ENCODE data around the gene DOCK2.
"Not testable (repeated sequence)": the region's sequence is repeated elsewhere in the genome, so short reads cannot be mapped to it uniquely, and the experiment has no call there.

The DOCK2 gene

GRCh38 chr5:169717288-169717687 lies 80.2 kb downstream of the DOCK2 start:
- DNase-seq (ENCODE audit: low read depth in 2 of 2, low spot score in 1 of 2) = no peak

GRCh38 chr5:169719360-169720314 lies 82.6 kb downstream of the DOCK2 start:
- no peak for DNase-seq (ENCODE audit: low read depth in 2 of 2, low spot score in 1 of 2)

GRCh38 chr5:169721771-169722170 lies 84.7 kb downstream of the DOCK2 start:
- DNase-seq (ENCODE audit: low read depth in 2 of 2, low spot score in 1 of 2) = no peak

- no peak for DNase-seq (ENCODE audit: low read depth in 2 of 2, low spot score in 1 of 2)
These were observed 86.2 kb downstream of the DOCK2 start for GRCh38 chr5:169723103-169723831.

- no peak for DNase-seq (ENCODE audit: low read depth in 2 of 2, low spot score in 1 of 2)
These were observed 87.4 kb downstream of the DOCK2 start for GRCh38 chr5:169724303-169725087.

- DNase-seq (ENCODE audit: low read depth in 2 of 2, low spot score in 1 of 2) = not testable (repeated sequence)
These were observed 88.6 kb downstream of the DOCK2 start for GRCh38 chr5:169725665-169726064.

DNA sequence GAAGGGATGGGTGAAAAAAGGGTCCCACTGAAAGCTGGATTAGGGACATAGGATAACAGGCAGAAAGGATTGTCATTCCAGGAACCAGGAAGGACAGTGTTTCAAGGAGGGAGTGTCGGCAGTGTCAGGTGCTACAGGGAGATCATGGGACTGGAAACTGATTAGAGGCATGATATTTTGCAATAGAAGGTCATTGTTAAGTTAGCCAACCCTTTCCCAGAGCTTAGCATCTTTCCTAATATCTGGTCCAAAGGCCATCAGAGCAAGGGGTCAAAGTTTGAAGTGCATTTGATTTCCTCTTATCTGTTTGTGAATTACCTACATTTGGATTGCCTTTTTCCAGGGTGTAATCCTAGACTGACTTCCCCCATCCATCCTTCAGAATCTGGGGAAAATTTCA lies 91.3 kb downstream of the DOCK2 start:
- no peak for DNase-seq (ENCODE audit: low read depth in 2 of 2, low spot score in 1 of 2)

DNA sequence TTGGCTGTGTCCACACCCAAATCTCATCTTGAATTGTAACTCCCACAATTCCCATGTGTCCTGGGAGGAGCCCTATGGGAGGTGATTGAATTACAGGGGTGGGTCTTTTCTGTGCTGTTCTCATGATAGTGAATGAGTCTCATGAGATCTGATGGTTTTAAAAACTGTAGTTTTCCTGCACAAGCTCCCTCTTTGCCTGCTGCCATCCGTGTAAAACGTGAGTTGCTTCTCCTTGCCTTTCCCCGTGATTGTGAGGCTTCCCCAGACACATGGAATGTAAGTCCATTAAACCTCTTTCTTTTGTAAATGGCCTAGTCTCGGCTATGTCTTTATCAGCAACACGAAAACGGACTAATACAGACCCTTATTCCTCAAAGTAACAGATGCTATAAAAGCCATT lies 94.1 kb downstream of the DOCK2 start:
- no peak for DNase-seq (ENCODE audit: low read depth in 2 of 2, low spot score in 1 of 2)

DNA sequence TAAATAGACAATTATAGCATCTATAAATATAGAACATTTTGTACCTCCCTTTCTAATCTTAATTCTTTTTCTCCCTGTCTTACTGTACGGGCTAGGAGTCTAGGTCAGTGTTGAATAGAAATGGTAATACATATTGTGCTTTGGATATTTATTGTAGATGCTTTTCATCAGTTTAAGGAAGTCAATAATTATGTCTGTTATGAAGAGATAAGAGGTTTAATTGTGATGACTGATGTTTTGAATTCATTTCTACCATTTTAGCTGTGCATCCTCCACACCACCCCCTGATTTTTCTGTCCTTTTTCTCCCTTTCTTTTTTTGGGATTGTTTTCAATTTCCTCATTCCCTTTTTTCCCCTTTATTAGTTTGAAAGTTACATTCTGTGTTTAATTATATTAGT lies 95.8 kb downstream of the DOCK2 start:
- DNase-seq (ENCODE audit: low read depth in 2 of 2, low spot score in 1 of 2) = no peak

GRCh38 chr5:169735913-169736312 lies 98.8 kb downstream of the DOCK2 start:
- DNase-seq (ENCODE audit: low read depth in 2 of 2, low spot score in 1 of 2) = no peak

- no peak for DNase-seq (ENCODE audit: low read depth in 2 of 2, low spot score in 1 of 2)
These were observed 99.6 kb downstream of the DOCK2 start for GRCh38 chr5:169736653-169737052.

DNA sequence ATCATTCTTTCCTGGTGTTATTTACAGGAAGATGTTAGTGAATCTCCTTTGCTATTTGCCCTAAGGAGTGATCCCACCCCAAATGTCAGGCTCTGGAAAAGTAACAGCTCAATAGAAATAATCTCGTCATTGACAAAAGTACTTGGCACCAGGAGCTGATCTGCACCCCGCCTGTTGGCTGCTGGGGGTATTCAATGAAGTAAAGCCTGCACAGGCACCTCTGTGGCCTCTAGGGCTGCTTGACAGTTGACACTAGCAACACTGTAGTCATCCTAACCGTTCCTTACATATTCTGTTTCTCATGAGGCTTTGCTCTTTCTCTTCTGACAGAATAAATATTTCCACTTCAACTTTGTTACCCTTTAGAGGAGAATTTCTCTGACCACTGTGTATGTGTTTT lies 103.4 kb downstream of the DOCK2 start:
- DNase-seq (ENCODE audit: low read depth in 2 of 2, low spot score in 1 of 2) = no peak

GRCh38 chr5:169742771-169743296 lies 105.8 kb downstream of the DOCK2 start:
- no peak for DNase-seq (ENCODE audit: low read depth in 2 of 2, low spot score in 1 of 2)

DNA sequence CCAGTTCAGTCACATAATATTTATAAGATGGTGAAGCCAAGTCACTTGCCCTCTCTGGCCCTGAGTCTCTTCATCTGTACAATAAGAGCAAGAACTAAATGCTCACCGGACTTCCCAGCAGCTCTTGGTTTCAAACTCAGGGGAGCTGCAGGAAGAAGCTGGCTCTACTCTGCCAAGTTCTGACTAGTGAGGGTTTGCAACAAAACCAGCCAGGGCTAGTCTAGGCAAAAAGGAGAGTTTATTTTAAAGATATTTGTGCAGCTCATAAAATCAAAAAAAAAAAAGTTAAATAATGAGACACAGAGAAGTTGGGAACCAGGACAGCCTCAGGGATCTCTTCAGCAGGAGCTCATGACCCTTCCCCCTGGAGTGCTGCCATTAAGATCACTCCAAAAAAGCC lies 107.3 kb downstream of the DOCK2 start:
- no peak for DNase-seq (ENCODE audit: low read depth in 2 of 2, low spot score in 1 of 2)

DNA sequence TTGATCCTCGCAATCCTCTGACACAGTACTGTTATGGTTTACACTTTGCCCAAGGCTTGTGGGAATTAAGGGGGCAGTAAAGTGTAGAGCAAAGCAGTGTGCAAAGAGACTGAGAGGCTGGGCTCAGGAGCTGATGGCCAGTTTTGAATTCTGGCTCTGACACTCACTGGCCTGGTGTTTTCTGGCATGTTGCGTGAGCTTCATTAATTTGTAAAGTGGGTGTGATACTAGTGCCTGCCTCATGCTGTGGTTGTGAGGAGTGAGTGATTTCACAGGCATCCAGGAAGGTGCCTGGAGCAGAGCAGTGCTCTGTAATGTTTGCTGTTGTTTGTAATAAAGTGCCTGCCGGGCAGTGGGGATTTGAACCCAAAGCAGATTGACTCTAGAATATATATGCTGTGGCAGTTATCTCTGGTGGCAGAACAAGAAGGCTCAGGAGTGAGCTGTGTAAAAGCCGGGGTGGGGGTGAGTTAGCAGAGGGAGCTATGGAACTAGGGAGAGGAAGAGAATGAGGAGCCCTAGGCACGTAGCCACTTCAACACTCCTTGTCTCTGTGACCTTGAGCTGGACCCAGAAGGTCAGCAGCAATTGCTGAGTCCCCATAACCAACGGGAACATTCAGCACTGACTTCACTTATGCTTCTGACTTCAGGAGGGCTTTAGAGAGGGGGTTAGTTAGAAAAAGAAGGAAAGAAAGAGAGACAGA lies 108.5 kb downstream of the DOCK2 start:
- no peak for DNase-seq (ENCODE audit: low read depth in 2 of 2, low spot score in 1 of 2)

DNA sequence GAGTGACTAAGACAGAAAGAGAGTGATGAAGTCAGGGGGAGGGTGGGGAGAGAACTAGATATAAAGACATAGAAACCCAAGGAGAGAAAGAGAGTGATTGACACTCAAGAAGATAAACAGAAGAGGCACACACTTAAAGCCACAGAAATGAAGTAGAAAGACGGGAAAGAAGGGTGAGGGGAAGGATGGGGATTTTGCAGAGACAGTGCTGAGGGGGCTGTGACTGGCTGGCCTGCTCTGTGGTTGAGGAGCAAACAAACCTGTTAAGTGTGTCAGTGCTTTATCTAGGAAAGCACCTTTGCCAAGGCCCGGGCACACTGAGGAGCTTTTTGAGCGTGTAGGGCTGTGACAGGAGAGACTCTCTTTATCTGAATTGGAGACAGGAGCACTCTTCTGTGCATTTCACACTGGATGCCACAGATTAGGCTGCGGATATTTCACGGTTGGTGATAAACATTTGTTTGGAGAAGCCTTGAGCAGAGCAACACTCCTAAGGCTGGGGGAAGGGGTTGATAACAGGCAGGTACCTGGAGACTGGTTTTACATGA lies 109.1 kb downstream of the DOCK2 start:
- DNase-seq (ENCODE audit: low read depth in 2 of 2, low spot score in 1 of 2) = no peak

DNA sequence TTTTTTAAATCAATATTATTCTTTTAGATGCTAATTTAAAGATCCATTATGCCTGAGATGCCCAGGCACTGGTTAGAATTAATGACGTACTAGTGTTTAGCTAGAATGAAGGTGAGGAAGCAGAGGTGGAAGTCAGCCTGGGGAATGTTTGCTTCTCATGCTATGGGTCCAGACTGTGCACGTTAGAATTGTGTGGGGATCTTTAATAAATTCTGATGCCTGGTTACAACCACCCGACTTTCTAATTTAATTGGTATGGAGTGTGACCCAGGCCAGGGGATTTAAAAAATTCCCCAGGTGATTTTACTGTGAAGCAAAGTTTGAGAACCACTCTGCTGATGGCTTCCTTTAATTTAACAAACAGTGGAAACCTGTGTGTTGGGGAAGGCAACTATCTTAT lies 111.1 kb downstream of the DOCK2 start:
- no peak for DNase-seq (ENCODE audit: low read depth in 2 of 2, low spot score in 1 of 2)

DNA sequence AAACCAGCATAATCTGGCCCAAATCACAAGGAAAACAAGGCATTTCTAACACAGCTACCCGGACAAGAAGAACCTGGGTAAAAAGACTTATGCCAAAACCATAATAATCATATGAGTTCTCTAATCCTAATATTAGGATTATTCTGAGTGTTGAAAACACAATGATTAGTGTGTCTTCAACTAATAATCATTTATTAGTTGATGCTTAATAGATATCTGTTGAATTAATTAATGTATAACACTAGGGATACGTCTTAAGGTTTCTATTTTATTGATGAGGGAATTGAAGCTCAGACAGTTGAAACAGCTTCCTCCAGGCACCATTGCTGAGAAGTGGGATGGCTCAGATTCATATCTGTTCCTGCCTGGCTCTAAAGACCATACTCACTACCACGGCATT lies 112.2 kb downstream of the DOCK2 start:
- no peak for DNase-seq (ENCODE audit: low read depth in 2 of 2, low spot score in 1 of 2)

- no peak for DNase-seq (ENCODE audit: low read depth in 2 of 2, low spot score in 1 of 2)
These were observed 114.4 kb downstream of the DOCK2 start for GRCh38 chr5:169751490-169751889.

DNA sequence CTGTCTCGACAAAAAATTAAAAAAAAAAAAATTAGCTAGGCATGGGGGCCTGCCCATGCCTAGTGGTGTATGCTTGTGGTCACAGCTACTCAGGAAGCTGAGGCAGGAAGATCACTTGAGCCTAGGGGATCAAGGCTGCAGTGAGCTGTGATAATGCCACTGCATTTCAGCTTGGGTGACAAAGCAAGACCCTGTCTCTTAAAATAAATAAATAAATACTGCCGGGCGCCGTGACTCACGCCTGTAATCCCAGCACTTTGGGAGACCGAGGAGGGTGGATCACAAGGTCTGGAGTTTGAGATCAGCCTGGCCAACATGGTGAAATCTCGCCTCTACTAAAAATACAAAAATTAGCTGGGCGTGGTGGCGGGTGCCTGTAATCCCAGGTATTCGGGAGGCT lies 115.5 kb downstream of the DOCK2 start:
- DNase-seq (ENCODE audit: low read depth in 2 of 2, low spot score in 1 of 2) = not testable (repeated sequence)

Data from stimulated activated CD8-positive, alpha-beta memory T cell treated with anti-CD3 and anti-CD28 coated beads, Interleukin-4, amount 100 ng/mL, for 1 hour (primary cell).